HAP-1 (cell line): ENCODE results near the gene FOXP1.

Source experiments
- DNase-seq, 2 experiments: peaks; one replicate each; pipeline ENCODE4 v3.0.0-alpha.2; 2016 to 2020; ENCODE audit warnings: low spot score in 2 of 2
- H3K27me3 ChIP-seq: fragments of 250-450 bp; sonication (Bioruptor Pico); 2 replicates; pipeline ENCODE4 v1.5.1; 2020; ENCODE audit warnings: low read depth, mild to moderate bottlenecking, moderate library complexity
- H3K36me3 ChIP-seq: fragments of 250-450 bp; sonication (Bioruptor Pico); replicated peaks from 2 replicates; pipeline ENCODE4 v1.5.1; 2020; ENCODE audit warnings: mild to moderate bottlenecking
- H3K4me1 ChIP-seq: fragments of 250-450 bp; sonication (Bioruptor Pico); 2 replicates; pipeline ENCODE4 v1.5.1; 2020; ENCODE audit warnings: mild to moderate bottlenecking
- H3K4me3 ChIP-seq: fragments of 250-450 bp; sonication (Bioruptor Pico); 2 replicates; pipeline ENCODE4 v1.5.1; 2020; ENCODE audit warnings: mild to moderate bottlenecking, moderate library complexity
- H3K9me3 ChIP-seq: fragments of 250-450 bp; sonication (Bioruptor Pico); 2 replicates; pipeline ENCODE4 v1.5.1; 2020; ENCODE audit warnings: mild to moderate bottlenecking, moderate library complexity
- in situ Hi-C: fragments of 300-500 bp; cut with MboI; formaldehyde crosslinking; loops from 3 replicates; pipeline ENCODE4 v1.14.3; 2020; ENCODE audit warnings: low sequenced_read_pairs, inconsistent platforms, mixed read lengths

FOXP1 gene

GRCh38 chr3:71133865-71134264 lies 449.7 kb downstream of the FOXP1 start:
- Histone ChIP-seq H3K4me1 (peaks cover 46% of the 10 kb centered on the region), H3K4me3 (no peak overlapping the region), H3K27me3 (no peaks in the 10 kb centered on the region), H3K9me3 (no peaks in the 10 kb centered on the region), H3K36me3 (no peaks in the 10 kb centered on the region)
- in situ Hi-C loops = no loop called here
- no peak for DNase-seq

- no peaks in the 10 kb centered on the region for H3K9me3 ChIP-seq
- H3K4me1 ChIP-seq = peaks cover 53% of the 10 kb centered on the region
- DNase-seq = peak; percentile 56 to 59
- H3K27me3 ChIP-seq = no peaks in the 10 kb centered on the region
- no peak overlapping the region for H3K4me3 ChIP-seq
- H3K36me3 ChIP-seq = no peaks in the 10 kb centered on the region
- in situ Hi-C loops = no loop called here
These were observed 450.4 kb downstream of the FOXP1 start for GRCh38 chr3:71132995-71133730.

DNA sequence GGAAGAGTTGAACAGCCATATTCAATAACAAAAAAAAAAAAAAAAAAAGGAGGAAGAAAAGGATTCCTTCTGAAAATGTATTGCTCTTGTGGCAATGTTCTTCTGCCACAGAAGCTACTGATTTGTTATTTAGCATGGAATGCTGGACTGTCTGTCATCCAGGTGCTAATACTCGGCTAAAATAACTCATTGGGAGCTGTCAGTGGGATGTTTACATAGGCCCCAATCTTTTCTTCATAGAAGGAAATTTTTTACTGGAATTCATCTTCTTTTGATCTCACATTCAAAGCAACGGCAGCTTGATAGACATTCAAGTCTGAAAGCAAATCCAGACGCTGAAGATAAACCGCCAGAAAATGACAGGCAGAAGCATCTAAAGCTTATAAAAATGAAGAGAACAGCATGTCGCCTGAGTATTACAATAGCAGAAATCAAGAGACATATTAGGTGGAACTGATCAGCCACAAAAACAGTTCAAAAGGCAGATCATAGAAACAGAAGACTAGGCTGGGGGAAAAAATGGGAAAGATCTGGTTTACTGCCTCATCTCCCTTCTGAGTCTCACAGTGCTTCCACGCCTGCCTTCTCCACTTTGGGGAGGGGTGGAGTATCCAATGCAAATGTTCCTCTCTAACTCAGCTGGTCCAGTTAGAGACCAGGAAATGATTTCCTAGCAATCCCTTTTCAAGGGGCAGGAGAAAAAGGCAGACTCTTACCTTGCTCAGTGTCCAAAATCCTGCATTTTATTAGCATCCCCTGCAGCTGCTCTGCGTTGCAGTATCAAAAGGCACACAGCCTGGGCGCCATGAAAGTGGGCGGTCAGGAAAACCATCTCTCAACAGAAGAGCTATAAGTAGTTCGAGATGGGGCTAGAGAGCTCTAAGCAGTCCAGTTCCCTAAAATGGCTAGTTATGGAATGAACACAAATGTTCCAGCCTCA lies 451.9 kb downstream of the FOXP1 start:
- DNase-seq = peak; percentile 22 to 29
- H3K9me3 ChIP-seq = no peaks in the 10 kb centered on the region
- H3K4me3 ChIP-seq = no peak overlapping the region
- no peaks in the 10 kb centered on the region for H3K27me3 ChIP-seq
- no peaks in the 10 kb centered on the region for H3K36me3 ChIP-seq
- in situ Hi-C loops = no loop called here
- H3K4me1 ChIP-seq = peaks cover 64% of the 10 kb centered on the region

- Histone ChIP-seq H3K9me3 (no peaks in the 10 kb centered on the region), H3K4me3 (peak overlapping the region; percentile 27), H3K4me1 (peaks cover 64% of the 10 kb centered on the region), H3K27me3 (no peaks in the 10 kb centered on the region), H3K36me3 (no peaks in the 10 kb centered on the region)
- in situ Hi-C loops = no loop called here
- DNase-seq = peak; percentile 62 to 79
These were observed 452.8 kb downstream of the FOXP1 start for GRCh38 chr3:71130471-71131374.

- peak in 1 of 2 experiments; percentile 39 for DNase-seq
- H3K9me3 ChIP-seq = no peaks in the 10 kb centered on the region
- no peaks in the 10 kb centered on the region for H3K27me3 ChIP-seq
- H3K4me3 ChIP-seq = peak overlapping the region; percentile 27
- in situ Hi-C loops = no loop called here
- no peaks in the 10 kb centered on the region for H3K36me3 ChIP-seq
- H3K4me1 ChIP-seq = peaks cover 64% of the 10 kb centered on the region
These were observed 453.7 kb downstream of the FOXP1 start for GRCh38 chr3:71129611-71130431.

DNA sequence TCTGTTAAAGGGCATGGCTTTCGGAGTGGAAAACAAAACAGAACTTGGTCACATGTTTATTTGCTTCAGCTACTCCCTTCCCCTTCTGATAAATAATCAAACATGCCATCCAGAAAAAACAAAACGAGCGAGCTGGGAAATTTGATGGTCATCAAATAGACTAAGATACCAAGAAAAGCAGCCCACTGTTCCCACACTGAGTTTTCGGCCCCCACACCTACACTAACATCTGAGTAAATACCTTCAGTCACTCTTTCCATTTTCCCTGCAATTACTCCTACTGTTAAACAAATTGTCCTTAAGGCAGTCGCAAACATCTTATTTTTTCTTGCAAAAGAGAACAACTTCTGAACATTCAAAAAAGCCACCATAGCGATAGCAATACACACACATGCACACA lies 454.6 kb downstream of the FOXP1 start:
- H3K9me3 ChIP-seq = no peaks in the 10 kb centered on the region
- peak overlapping the region; percentile 27 for H3K4me3 ChIP-seq
- H3K36me3 ChIP-seq = no peaks in the 10 kb centered on the region
- H3K27me3 ChIP-seq = no peaks in the 10 kb centered on the region
- no peak for DNase-seq
- peaks cover 59% of the 10 kb centered on the region for H3K4me1 ChIP-seq
- in situ Hi-C loops = no loop called here

GRCh38 chr3:71127844-71128243 lies 455.7 kb downstream of the FOXP1 start:
- Histone ChIP-seq H3K36me3 (no peaks in the 10 kb centered on the region), H3K4me1 (peaks cover 49% of the 10 kb centered on the region), H3K27me3 (no peaks in the 10 kb centered on the region), H3K4me3 (no peak overlapping the region), H3K9me3 (no peaks in the 10 kb centered on the region)
- no peak for DNase-seq
- in situ Hi-C loops = no loop called here

DNA sequence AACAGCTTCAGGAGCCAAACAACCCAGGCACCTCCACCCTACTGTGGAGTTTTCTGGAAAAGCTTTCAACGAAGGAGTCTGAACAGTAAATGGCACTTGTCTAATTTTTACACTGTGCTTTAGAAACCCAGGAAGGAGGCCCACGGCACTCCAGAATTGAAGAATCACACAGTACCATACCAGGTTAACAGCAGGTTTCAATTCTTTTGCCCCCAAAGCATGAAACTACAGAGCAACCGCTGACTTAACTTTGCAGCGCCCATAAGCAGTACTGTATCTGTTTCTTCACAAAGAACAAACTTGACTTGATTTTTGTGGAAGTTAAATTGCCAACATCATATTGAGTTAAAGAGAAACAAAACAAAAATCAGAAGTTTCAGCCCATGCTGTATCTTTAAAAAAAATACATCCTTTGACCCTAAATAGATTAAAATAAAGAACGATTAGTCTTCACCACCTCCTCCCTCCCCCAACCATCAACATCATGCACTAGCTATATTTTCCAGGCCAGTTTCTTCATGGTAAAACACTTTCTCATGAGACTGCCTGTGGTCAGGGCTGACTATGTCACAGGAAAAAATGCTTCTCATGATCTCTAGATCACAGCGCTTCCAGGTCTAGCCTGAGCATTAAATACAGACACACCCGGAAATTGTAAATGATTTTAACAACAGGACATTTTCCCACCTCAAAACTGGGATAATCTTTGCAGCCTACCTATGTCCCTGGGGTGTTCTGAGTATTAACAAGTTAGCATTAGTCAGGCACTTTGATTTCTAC lies 456.3 kb downstream of the FOXP1 start:
- no peaks in the 10 kb centered on the region for H3K36me3 ChIP-seq
- H3K4me1 ChIP-seq = peaks cover 43% of the 10 kb centered on the region
- DNase-seq = no peak
- no peak overlapping the region for H3K4me3 ChIP-seq
- no peaks in the 10 kb centered on the region for H3K9me3 ChIP-seq
- in situ Hi-C loops = no loop called here
- H3K27me3 ChIP-seq = no peaks in the 10 kb centered on the region

- no peak for DNase-seq
- H3K27me3 ChIP-seq = no peaks in the 10 kb centered on the region
- peaks cover 29% of the 10 kb centered on the region for H3K4me1 ChIP-seq
- H3K9me3 ChIP-seq = no peaks in the 10 kb centered on the region
- in situ Hi-C loops = no loop called here
- H3K36me3 ChIP-seq = no peaks in the 10 kb centered on the region
- no peak overlapping the region for H3K4me3 ChIP-seq
These were observed 457.8 kb downstream of the FOXP1 start for GRCh38 chr3:71125738-71126137.

DNA sequence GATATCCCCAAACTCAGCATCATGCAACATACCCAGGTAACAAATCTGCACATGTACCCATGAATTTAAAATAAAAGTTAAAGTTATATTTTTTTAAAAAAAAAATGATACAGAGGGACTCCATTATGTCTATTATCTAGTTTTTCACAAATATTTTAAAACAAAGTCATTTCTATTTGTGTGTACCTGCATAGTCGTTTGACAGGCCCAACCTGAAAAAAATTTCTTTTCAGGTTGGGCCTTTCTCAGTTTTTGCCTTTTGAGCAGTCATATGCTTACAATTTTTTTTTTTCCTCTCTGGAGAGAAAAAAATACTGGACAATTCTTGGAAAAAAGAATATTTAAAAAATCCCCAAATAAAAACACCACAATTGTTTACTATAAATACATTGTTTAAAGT lies 459.5 kb downstream of the FOXP1 start:
- Histone ChIP-seq H3K4me3 (no peak overlapping the region), H3K9me3 (no peaks in the 10 kb centered on the region), H3K27me3 (no peaks in the 10 kb centered on the region), H3K4me1 (peaks cover 20% of the 10 kb centered on the region), H3K36me3 (no peaks in the 10 kb centered on the region)
- in situ Hi-C loops = no loop called here
- DNase-seq = no peak

DNA sequence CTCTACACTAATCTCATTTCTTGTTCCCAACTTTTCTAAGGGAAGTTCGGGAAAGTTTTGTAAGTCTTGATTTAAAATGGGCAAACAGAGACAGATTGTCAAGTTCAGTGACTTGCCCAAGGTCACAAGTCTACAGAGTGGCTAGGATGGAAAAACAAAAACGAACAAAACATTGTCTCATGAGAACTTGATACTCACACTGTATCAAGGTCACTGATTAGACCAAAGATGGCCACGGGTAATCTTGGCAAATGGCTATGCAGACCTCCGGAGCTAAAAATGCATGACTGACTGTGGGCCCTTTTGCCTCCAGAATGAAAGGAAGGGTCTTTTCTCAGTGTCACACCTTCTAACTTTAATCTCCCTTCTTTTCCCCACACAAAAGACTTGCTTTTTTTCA lies 460.9 kb downstream of the FOXP1 start:
- in situ Hi-C loops = no loop called here
- H3K4me3 ChIP-seq = no peak overlapping the region
- no peaks in the 10 kb centered on the region for H3K9me3 ChIP-seq
- no peaks in the 10 kb centered on the region for H3K36me3 ChIP-seq
- H3K4me1 ChIP-seq = peaks cover 6% of the 10 kb centered on the region
- no peaks in the 10 kb centered on the region for H3K27me3 ChIP-seq
- no peak for DNase-seq

DNA sequence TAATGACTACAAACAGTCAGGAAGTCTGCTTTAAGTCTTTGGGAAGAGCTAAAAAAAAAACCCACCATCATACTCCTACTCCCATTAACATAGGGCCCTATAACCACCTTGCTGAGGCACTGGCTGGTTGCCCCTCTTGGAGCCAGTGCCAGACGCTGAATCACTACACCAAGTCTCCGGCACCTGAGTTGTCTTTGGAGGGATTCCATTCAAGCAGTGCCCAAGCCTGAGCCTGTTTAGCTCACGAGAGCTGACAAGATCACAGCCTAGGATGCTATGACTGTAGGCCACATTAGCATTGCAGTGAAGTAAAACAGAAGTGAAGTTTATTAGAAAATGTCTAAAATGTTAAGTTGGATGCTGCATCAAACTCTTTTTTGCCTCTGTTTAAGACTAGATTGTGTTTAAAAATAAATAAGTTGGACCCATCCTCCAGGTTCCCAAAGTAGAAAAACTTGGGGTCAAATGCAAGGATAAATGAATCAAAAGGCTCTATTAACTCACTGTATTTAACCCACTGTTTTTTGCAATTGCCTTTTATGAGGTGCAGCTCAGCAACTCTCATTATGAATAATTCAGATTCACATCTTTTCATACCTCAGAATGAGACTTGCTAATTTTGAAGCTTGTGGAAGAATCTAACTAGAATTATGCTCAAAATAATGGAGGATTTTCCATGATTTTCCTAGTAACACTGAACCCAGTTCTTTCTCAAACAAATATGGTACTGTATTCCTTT lies 461.9 kb downstream of the FOXP1 start:
- DNase-seq = no peak
- H3K36me3 ChIP-seq = no peaks in the 10 kb centered on the region
- no peaks in the 10 kb centered on the region for H3K27me3 ChIP-seq
- H3K9me3 ChIP-seq = no peaks in the 10 kb centered on the region
- no peaks in the 10 kb centered on the region for H3K4me1 ChIP-seq
- in situ Hi-C loops = no loop called here
- H3K4me3 ChIP-seq = no peak overlapping the region
